PC-9 (cell line): ENCODE data around the gene LBHD2. TPM values are rescaled to one million over a fixed set of nuclear protein-coding genes. Genes with fewer than 3 reads are reported as not detected.
A peak's percentile ranks its signal among the peaks of the same experiment; 100 is the strongest.
"Not testable (repeated sequence)": the region's sequence is repeated elsewhere in the genome, so short reads cannot be mapped to it uniquely, and the experiment has no call there.

Source experiments
- BruUV-seq: library from RNA; stranded (reverse); fragments of 400-500 nt; replicated peaks from 2 replicates; lab custom pipeline; 2021; lab: Mats Ljungman, UMichigan
- CTCF ChIA-PET: fragments of 300-600 bp; sonication (Branson Sonifier 250); formaldehyde crosslinking; loops from one replicate; lab custom pipeline; 2022; ENCODE audit warnings: antibody characterized with exemption; lab: Charles Lee
- POLR2A ChIA-PET: fragments of 300-600 bp; sonication (Branson Sonifier 250); formaldehyde crosslinking; loops from one replicate; lab custom pipeline; 2022; ENCODE audit warnings: antibody characterized with exemption; ENCODE audit not compliant: unreplicated experiment; lab: Charles Lee
- DNase-seq, 2 experiments: peaks; one replicate each; pipeline versions ENCODE4 v3.0.0 to v3.0.0-alpha.2; 2015 to 2022; ENCODE audit warnings: mixed read lengths in 1 of 2
- H2AFZ ChIP-seq: fragments of 200-600 bp; sonication (generic); 2 replicates; pipeline ENCODE4 v1.8.1; 2017; ENCODE audit warnings: antibody characterized with exemption
- H3F3A ChIP-seq: fragments of 200-600 bp; sonication (generic); 2 replicates; pipeline ENCODE4 v1.8.1; 2017; ENCODE audit warnings: antibody characterized with exemption, mild to moderate bottlenecking, low read depth; ENCODE audit not compliant: insufficient read depth
- H3K27ac ChIP-seq: fragments of 200-600 bp; sonication (generic); 2 replicates; pipeline ENCODE4 v1.6.1; 2016; ENCODE audit warnings: mixed run types
- H3K27me3 ChIP-seq: fragments of 200-600 bp; sonication (generic); 2 replicates; pipeline ENCODE4 v1.6.1; 2016; ENCODE audit warnings: low read depth, mixed run types; ENCODE audit not compliant: insufficient read depth
- H3K36me3 ChIP-seq: fragments of 200-600 bp; sonication (generic); 2 replicates; pipeline ENCODE4 v1.6.1; 2016; ENCODE audit warnings: low read depth, mixed run types
- H3K4me1 ChIP-seq: fragments of 200-600 bp; sonication (generic); replicated peaks from 2 replicates; pipeline ENCODE4 v1.6.1; 2016; ENCODE audit warnings: mixed run types; ENCODE audit not compliant: insufficient read depth
- H3K4me2 ChIP-seq: fragments of 200-600 bp; sonication (generic); 2 replicates; pipeline ENCODE4 v1.6.1; 2017; ENCODE audit warnings: mixed run types
- H3K4me3 ChIP-seq: fragments of 200-600 bp; sonication (generic); 2 replicates; pipeline ENCODE4 v1.6.1; 2016; ENCODE audit warnings: mixed run types
- H3K79me2 ChIP-seq: fragments of 200-600 bp; sonication (generic); 2 replicates; pipeline ENCODE4 v1.6.1; 2017; ENCODE audit warnings: low read depth, mixed run types
- H3K9me2 ChIP-seq: fragments of 200-600 bp; sonication (generic); 2 replicates; pipeline ENCODE4 v1.8.1; 2017; ENCODE audit warnings: mild to moderate bottlenecking; ENCODE audit not compliant: insufficient read depth
- H3K9me3 ChIP-seq: fragments of 200-600 bp; sonication (generic); 2 replicates; pipeline ENCODE4 v1.8.1; 2016; ENCODE audit warnings: low read depth; ENCODE audit not compliant: insufficient read depth
- H4K20me1 ChIP-seq: fragments of 200-600 bp; sonication (generic); 2 replicates; pipeline ENCODE4 v1.8.1; 2017; ENCODE audit not compliant: insufficient read depth
- CTCF ChIP-seq: fragments of 200-600 bp; sonication (generic); conservative IDR thresholded peaks from 2 replicates; pipeline ENCODE4 v1.6.1; 2017; ENCODE audit warnings: mixed run types, antibody characterized with exemption, mild to moderate bottlenecking, moderate library complexity
- EZH2 ChIP-seq: fragments of 200-600 bp; sonication (generic); IDR thresholded peaks from 2 replicates; pipeline ENCODE4 v1.8.0; 2017; ENCODE audit warnings: antibody characterized with exemption, low read depth
- intact Hi-C: fragments of 100-400 bp; cut with micrococcal nuclease; formaldehyde crosslinking; loops from one replicate; pipeline ENCODE4 v1.10.0; 2022; ENCODE audit not compliant: unreplicated experiment
- total RNA-seq: library from RNA; stranded (reverse); gene quantifications from 2 replicates; pipeline ENCODE4 v1.2.3, GENCODE V29; 2021

LBHD2 gene
- total RNA-seq, 1 experiment from 2014 or later: 0.52 TPM

- no TSS peak for BruUV-seq
- peaks cover 68% of the 10 kb centered on the region for H3K4me1 ChIP-seq
- POLR2A ChIA-PET: no interaction called here
Observed at GRCh38 chr14:103118663-103119404, 34.8 kb downstream of the LBHD2 start.

GRCh38 chr14:103119527-103119926 is 35.5 kb downstream of the LBHD2 start:
- H3K27ac ChIP-seq, DNase-seq, POLR2A ChIA-PET, H3K4me2 ChIP-seq, intact Hi-C loops, H4K20me1 ChIP-seq, H3K36me3 ChIP-seq, H3K9me2 ChIP-seq, BruUV-seq, H3K4me3 ChIP-seq, H3K9me3 ChIP-seq, H2AFZ ChIP-seq, H3K27me3 ChIP-seq: not testable (repeated sequence)
- peaks cover 16% of the 10 kb centered on the region for H3K79me2 ChIP-seq
- CTCF ChIA-PET: interaction anchor here (0.7 kb wide), 1 partner anchor 19 kb away, joined by 18 read pairs; no protein-coding TSS in a partner anchor
- peaks cover 59% of the 10 kb centered on the region for H3F3A ChIP-seq
- peaks cover 61% of the 10 kb centered on the region for H3K4me1 ChIP-seq

More at GRCh38 chr14:103118663-103119404, 34.8 kb downstream of the LBHD2 start:
- Histone ChIP-seq H3K4me2 (no peak overlapping the region), H3K4me3 (no peak overlapping the region), H3K27me3 (no peaks in the 10 kb centered on the region), H2AFZ (no peak overlapping the region), H3K9me2 (no peaks in the 10 kb centered on the region), H3F3A (peaks cover 65% of the 10 kb centered on the region), H3K79me2 (peaks cover 9% of the 10 kb centered on the region), H3K27ac (no peak overlapping the region), H4K20me1 (no peaks in the 10 kb centered on the region), H3K9me3 (no peaks in the 10 kb centered on the region), H3K36me3 (no peaks in the 10 kb centered on the region)
- TF ChIP-seq EZH2: no peak
- TF ChIP-seq CTCF: no peak
- intact Hi-C loops: no loop called here
- CTCF ChIA-PET: interaction anchor here (0.7 kb wide), 1 partner anchor 19 kb away, joined by 18 read pairs; no protein-coding TSS in a partner anchor
- DNase-seq: no peak

- Histone ChIP-seq H3K36me3 (peaks cover 22% of the 10 kb centered on the region), H3K9me2 (no peaks in the 10 kb centered on the region), H3K4me3 (no peak overlapping the region), H3K4me1 (peaks cover 60% of the 10 kb centered on the region), H4K20me1 (peaks cover 24% of the 10 kb centered on the region), H3K9me3 (no peaks in the 10 kb centered on the region), H3K27ac (peak overlapping the region; percentile 39), H3K79me2 (peaks cover 34% of the 10 kb centered on the region), H3K27me3 (no peaks in the 10 kb centered on the region), H3F3A (peaks cover 59% of the 10 kb centered on the region), H2AFZ (no peak overlapping the region), H3K4me2 (peak overlapping the region; percentile 99)
- POLR2A ChIA-PET: no interaction called here
- peak in 1 of 2 experiments; percentile 58 for DNase-seq
- intact Hi-C loops: no loop called here
- TF ChIP-seq CTCF (no peak), EZH2 (no peak)
- CTCF ChIA-PET: interaction anchor here (1.8 kb wide), 1 partner anchor 16 kb away, joined by 7 read pairs; no protein-coding TSS in a partner anchor
- BruUV-seq: no TSS peak
Observed at GRCh38 chr14:103121121-103121845, 37.3 kb downstream of the LBHD2 start.
